HTR-8/SVneo (cell line): ENCODE results near the gene DLG5.

Experiments
- DNase-seq: peaks from one replicate; pipeline ENCODE4 v3.0.0; 2011; ENCODE audit warnings: low spot score, mixed read lengths; ENCODE audit not compliant: insufficient read length
- FAIRE-seq: peaks from 2 replicates; lab custom pipeline; 2011; peaks lifted over from hg19 to GRCh38; lab: Jason Lieb, UNC

DLG5 gene

GRCh38 chr10:77896058-77896457, 30.5 kb downstream of the DLG5 start:
- FAIRE-seq = no peak

GRCh38 chr10:77894058-77894457, 32.5 kb downstream of the DLG5 start:
- DNase-seq = no peak
- FAIRE-seq = no peak

More at GRCh38 chr10:77896058-77896457, 30.5 kb downstream of the DLG5 start:
- no peak for DNase-seq

GRCh38 chr10:77893386-77893785, 33.2 kb downstream of the DLG5 start:
- FAIRE-seq (no peak), DNase-seq (no peak)

- no peak for DNase-seq
- FAIRE-seq = no peak
These were observed 33.8 kb downstream of the DLG5 start for GRCh38 chr10:77892761-77893160.

GRCh38 chr10:77892021-77892739, 34.4 kb downstream of the DLG5 start:
- DNase-seq (no peak), FAIRE-seq (no peak)

- DNase-seq = no peak
- FAIRE-seq = no peak
These were observed 36.5 kb downstream of the DLG5 start for GRCh38 chr10:77890097-77890496.

GRCh38 chr10:77889277-77889903, 37.2 kb downstream of the DLG5 start:
- FAIRE-seq = no peak

GRCh38 chr10:77888356-77888703, 38.2 kb downstream of the DLG5 start:
- no peak for FAIRE-seq
- DNase-seq = no peak

More at GRCh38 chr10:77889277-77889903, 37.2 kb downstream of the DLG5 start:
- no peak for DNase-seq

- DNase-seq = no peak
These were observed 38.8 kb downstream of the DLG5 start for GRCh38 chr10:77887631-77888355.

GRCh38 chr10:77886795-77887355, 39.7 kb downstream of the DLG5 start:
- FAIRE-seq (no peak), DNase-seq (no peak)

More at GRCh38 chr10:77887631-77888355, 38.8 kb downstream of the DLG5 start:
- no peak for FAIRE-seq

- no peak for DNase-seq
- FAIRE-seq = no peak
These were observed 42.4 kb downstream of the DLG5 start for GRCh38 chr10:77884181-77884580.

GRCh38 chr10:77881636-77882035, 44.9 kb downstream of the DLG5 start:
- DNase-seq = no peak

GRCh38 chr10:77881222-77881621, 45.3 kb downstream of the DLG5 start:
- FAIRE-seq = no peak
- DNase-seq = no peak

More at GRCh38 chr10:77881636-77882035, 44.9 kb downstream of the DLG5 start:
- no peak for FAIRE-seq

GRCh38 chr10:77879710-77880109, 46.8 kb downstream of the DLG5 start:
- no peak for FAIRE-seq

GRCh38 chr10:77879065-77879464, 47.5 kb downstream of the DLG5 start:
- FAIRE-seq (no peak), DNase-seq (no peak)

More at GRCh38 chr10:77879710-77880109, 46.8 kb downstream of the DLG5 start:
- no peak for DNase-seq

- no peak for DNase-seq
- FAIRE-seq = no peak
These were observed 48.9 kb downstream of the DLG5 start for GRCh38 chr10:77877441-77878344.

- DNase-seq = no peak
- FAIRE-seq = no peak
These were observed 50.8 kb downstream of the DLG5 start for GRCh38 chr10:77875730-77876129.

GRCh38 chr10:77874872-77875271, 51.7 kb downstream of the DLG5 start:
- no peak for DNase-seq
- no peak for FAIRE-seq

GRCh38 chr10:77873536-77874380, 52.8 kb downstream of the DLG5 start:
- DNase-seq (peak; percentile 54), FAIRE-seq (peak; percentile 31)
